H1 (cell line): ENCODE measurements around the gene CD248. TPM values are rescaled to one million over a fixed set of nuclear protein-coding genes. Genes with fewer than 3 reads are reported as not detected.

ENCODE experiments used
- CTCF ChIA-PET: fragments of 300-600 bp; sonication (Branson Sonifier 250); formaldehyde crosslinking; loops from one replicate; lab custom pipeline; 2021; ENCODE audit not compliant: partially characterized antibody; lab: Charles Lee
- POLR2A ChIA-PET: fragments of 300-600 bp; sonication (Branson Sonifier 250); formaldehyde crosslinking; loops from one replicate; lab custom pipeline; 2021; ENCODE audit warnings: inconsistent platforms; ENCODE audit not compliant: partially characterized antibody; lab: Charles Lee
- DNase-seq, 2 experiments: peaks; one replicate each; pipeline versions ENCODE4 v3.0.0 to v3.0.0-alpha.2; 2010 to 2022; ENCODE audit warnings: low spot score in 2 of 2, low read depth in 1 of 2, mixed read lengths in 1 of 2
- FAIRE-seq: peaks from 2 replicates; lab custom pipeline; 2011; peaks lifted over from hg19 to GRCh38; lab: Jason Lieb, UNC
- H2AFZ ChIP-seq: 2 replicates; pipeline ENCODE4 v1.8.1; 2012; ENCODE audit warnings: low read length, inconsistent platforms
- H2AK5ac ChIP-seq: 2 replicates; pipeline ENCODE4 v1.6.1; 2013; ENCODE audit warnings: low read depth, low read length
- H2BK120ac ChIP-seq: replicated peaks from 2 replicates; pipeline ENCODE3; 2013; ENCODE audit warnings: low read depth, low read length, inconsistent platforms
- H2BK12ac ChIP-seq: 2 replicates; pipeline ENCODE4 v1.6.1; 2013; ENCODE audit warnings: low read depth, low read length
- H2BK15ac ChIP-seq: 2 replicates; pipeline ENCODE4 v1.6.1; 2013; ENCODE audit warnings: low read length
- H2BK20ac ChIP-seq: 2 replicates; pipeline ENCODE4 v1.6.1; 2013; ENCODE audit warnings: low read length
- H2BK5ac ChIP-seq: 2 replicates; pipeline ENCODE4 v1.6.1; 2013; ENCODE audit warnings: low read depth, low read length
- H3K14ac ChIP-seq: 2 replicates; pipeline ENCODE4 v1.6.1; 2013; ENCODE audit warnings: inconsistent platforms; ENCODE audit not compliant: insufficient read length
- H3K18ac ChIP-seq: 2 replicates; pipeline ENCODE4 v1.6.1; 2013; ENCODE audit warnings: low read length; ENCODE audit errors: extremely low read depth
- H3K23ac ChIP-seq: 2 replicates; pipeline ENCODE4 v1.6.1; 2013; ENCODE audit warnings: inconsistent platforms; ENCODE audit not compliant: insufficient read length
- H3K23me2 ChIP-seq: 2 replicates; pipeline ENCODE4 v1.6.1; 2013; ENCODE audit warnings: low read depth, low read length
- H3K27ac ChIP-seq: 2 replicates; pipeline ENCODE4 v1.6.1; 2011; ENCODE audit warnings: low read depth, low read length, inconsistent platforms
- H3K27me3 ChIP-seq, 4 experiments: replicated peaks in 1 of 4; 1 replicate in 1 of 4; 2 replicates in 3 of 4; pipeline versions ENCODE4 v1.6.1 to v1.8.1; 2011 to 2013; ENCODE audit warnings: low read length in 3 of 4, mild to moderate bottlenecking in 3 of 4, inconsistent platforms in 2 of 4, mixed read lengths in 2 of 4, moderate library complexity in 1 of 4; ENCODE audit not compliant: control insufficient read depth in 3 of 4, insufficient read depth in 3 of 4; ENCODE audit errors: extremely low read depth in 1 of 4
- H3K36me3 ChIP-seq, 4 experiments: 2 replicates each; pipeline versions ENCODE4 v1.6.1 to v1.8.1; 2011 to 2013; ENCODE audit warnings: mild to moderate bottlenecking in 4 of 4, low read length in 3 of 4, moderate library complexity in 2 of 4, control low read depth in 1 of 4, inconsistent platforms in 1 of 4; ENCODE audit not compliant: insufficient read depth in 4 of 4, control insufficient read depth in 2 of 4
- H3K4ac ChIP-seq: replicated peaks from 2 replicates; pipeline ENCODE3; 2013; ENCODE audit warnings: low read length, low read depth, mixed read lengths, inconsistent platforms; ENCODE audit not compliant: insufficient read length
- H3K4me1 ChIP-seq, 4 experiments: replicated peaks in 1 of 4; 1 replicate in 1 of 4; 2 replicates in 3 of 4; pipeline versions ENCODE4 v1.6.1 to v1.8.1; 2011 to 2013; ENCODE audit warnings: low read length in 3 of 4, inconsistent platforms in 2 of 4, mixed read lengths in 1 of 4; ENCODE audit not compliant: insufficient read depth in 4 of 4, control insufficient read depth in 3 of 4
- H3K4me2 ChIP-seq, 2 experiments: 2 replicates each; pipeline versions ENCODE4 v1.6.1 to v1.8.1; 2011 to 2013; ENCODE audit warnings: low read depth in 2 of 2, low read length in 2 of 2, control low read depth in 1 of 2, inconsistent platforms in 1 of 2, mild to moderate bottlenecking in 1 of 2; ENCODE audit not compliant: insufficient read depth in 1 of 2
- H3K4me3 ChIP-seq, 4 experiments: fragments of 200-600, 300-600 bp in 1 of 4; sonication (generic), shearing (Covaris generic), sonication (Bioruptor Twin) in 1 of 4; 2 replicates each; pipeline versions ENCODE4 v1.5.1 to v1.8.1; 2011 to 2016; ENCODE audit warnings: low read length in 4 of 4, low read depth in 3 of 4, control low read depth in 2 of 4, inconsistent platforms in 2 of 4, mild to moderate bottlenecking in 2 of 4, mixed read lengths in 1 of 4, moderate library complexity in 1 of 4; ENCODE audit not compliant: insufficient read depth in 2 of 4; ENCODE audit errors: extremely low read depth in 1 of 4
- H3K56ac ChIP-seq: replicated peaks from 2 replicates; pipeline ENCODE3; 2013; ENCODE audit warnings: low read depth, mild to moderate bottlenecking, mixed read lengths, low read length, inconsistent platforms; ENCODE audit not compliant: insufficient read length
- H3K79me1 ChIP-seq: 2 replicates; pipeline ENCODE4 v1.6.1; 2013; ENCODE audit warnings: low read depth, low read length, control low read depth
- H3K79me2 ChIP-seq, 2 experiments: 2 replicates each; pipeline versions ENCODE4 v1.6.1 to v1.8.1; 2012 to 2013; ENCODE audit warnings: low read length in 2 of 2, mild to moderate bottlenecking in 2 of 2, inconsistent platforms in 1 of 2; ENCODE audit not compliant: insufficient read depth in 2 of 2, control insufficient read depth in 1 of 2
- H3K9ac ChIP-seq, 4 experiments: replicated peaks in 1 of 4; 1 replicate in 1 of 4; 2 replicates in 3 of 4; pipeline versions ENCODE4 v1.6.1 to v1.8.1; 2011 to 2013; ENCODE audit warnings: low read depth in 3 of 4, low read length in 3 of 4, control low read depth in 2 of 4, mild to moderate bottlenecking in 2 of 4, moderate library complexity in 2 of 4, inconsistent platforms in 1 of 4; ENCODE audit errors: extremely low read depth in 1 of 4
- H3K9me3 ChIP-seq, 2 experiments: 2 replicates each; pipeline versions ENCODE4 v1.6.1 to v1.8.1; 2012 to 2013; ENCODE audit warnings: mild to moderate bottlenecking in 2 of 2, moderate library complexity in 2 of 2, control low read depth in 1 of 2, inconsistent platforms in 1 of 2, low read depth in 1 of 2, low read length in 1 of 2, mixed read lengths in 1 of 2; ENCODE audit not compliant: insufficient read depth in 2 of 2
- H4K20me1 ChIP-seq, 2 experiments: replicated peaks in 1 of 2; 2 replicates each; pipeline versions ENCODE3 to v1.8.1; 2011 to 2013; ENCODE audit warnings: inconsistent platforms in 2 of 2, low read length in 2 of 2, mild to moderate bottlenecking in 1 of 2; ENCODE audit not compliant: insufficient read depth in 2 of 2, control insufficient read depth in 1 of 2
- H4K5ac ChIP-seq: 2 replicates; pipeline ENCODE4 v1.6.1; 2013; ENCODE audit warnings: low read length, low read depth, mixed read lengths, inconsistent platforms; ENCODE audit not compliant: insufficient read length
- H4K8ac ChIP-seq: 2 replicates; pipeline ENCODE4 v1.8.0; 2013; ENCODE audit warnings: mild to moderate bottlenecking, moderate library complexity, low read length, inconsistent platforms; ENCODE audit not compliant: insufficient read depth; ENCODE audit errors: extremely low read depth
- H4K91ac ChIP-seq: replicated peaks from 2 replicates; pipeline ENCODE3; 2013; ENCODE audit warnings: low read length, mixed read lengths, inconsistent platforms; ENCODE audit not compliant: insufficient read length
- EP300 ChIP-seq, 2 experiments: IDR thresholded peaks; 1 replicate in 1 of 2; 2 replicates in 1 of 2; pipeline ENCODE4 v1.6.1; 2011 to 2012; ENCODE audit warnings: low read depth in 2 of 2, low read length in 2 of 2, mild to moderate bottlenecking in 2 of 2, borderline replicate concordance in 1 of 2, inconsistent platforms in 1 of 2, moderate library complexity in 1 of 2
- GTF2F1 ChIP-seq: IDR thresholded peaks from 2 replicates; pipeline ENCODE4 v1.6.1; 2012; ENCODE audit warnings: low read depth, low read length, improper control_type of control experiment, borderline replicate concordance
- NANOG ChIP-seq: IDR thresholded peaks from 2 replicates; pipeline ENCODE4 v1.6.1; 2011; ENCODE audit warnings: low read length, low read depth, mild to moderate bottlenecking, inconsistent platforms; ENCODE audit not compliant: insufficient read depth, poor library complexity, severe bottlenecking
- PHF8 ChIP-seq: fragments of 200-600 bp; sonication (generic); conservative IDR thresholded peaks from 2 replicates; pipeline ENCODE4 v1.7.1; 2012; ENCODE audit warnings: low read depth, mild to moderate bottlenecking, inconsistent platforms, low read length, moderate library complexity
- POU5F1 ChIP-seq: IDR thresholded peaks from 2 replicates; pipeline ENCODE4 v1.6.1; 2011; ENCODE audit warnings: low read depth, mild to moderate bottlenecking, low read length, moderate library complexity
- TBP ChIP-seq: IDR thresholded peaks from 2 replicates; pipeline ENCODE4 v1.6.1; 2011; ENCODE audit warnings: low read depth, low read length, improper control_type of control experiment
- WGBS, 2 experiments: shearing (Covaris generic) in 1 of 2; methylation state at CpG; one replicate each; pipeline versions ENCODE4 v1.1.6 to v1.1.7; 2013 to 2015; ENCODE audit warnings: low lambda C conversion rate in 2 of 2, mixed read lengths in 2 of 2, inconsistent platforms in 1 of 2, low coverage in 1 of 2, missing lambda C conversion rate in 1 of 2; ENCODE audit not compliant: insufficient replicate concordance in 2 of 2, insufficient coverage in 1 of 2, insufficient read length in 1 of 2; ENCODE audit errors: extremely low coverage in 1 of 2, missing lambda C conversion rate in 1 of 2; 5-methylcytosine and 5-hydroxymethylcytosine counted together
- polyA plus RNA-seq, 7 experiments: library from polyadenylated mRNA; depleted of rRNA in 3 of 7; stranded (reverse) in 5 of 7; unstranded in 2 of 7; fragments of >200 nt in 5 of 7; fragments of 200-250 nt in 2 of 7; gene quantifications; 1 replicate in 5 of 7; 2 replicates in 1 of 7; 4 replicates in 1 of 7; pipeline versions ENCODE4 v1.2.1 to v1.2.3, GENCODE V29; 2011 to 2013; ENCODE audit warnings: missing spikeins in 2 of 7, mixed read lengths in 2 of 7
- total RNA-seq: library from RNA; stranded (reverse); fragmentation: NEBNext Ultra II Directional; extraction: Animal tissue kit (Norgen Biotek cat#: 25700); gene quantifications from 2 replicates; pipeline ENCODE4 v1.2.1, GENCODE V29; 2021

CD248 gene
- total and polyA plus RNA-seq, 2 of the 8 experiments (the other 6 are each of a cell fraction or from before 2014, with no cell fraction given), result 2.7 to 3.9 TPM

DNA sequence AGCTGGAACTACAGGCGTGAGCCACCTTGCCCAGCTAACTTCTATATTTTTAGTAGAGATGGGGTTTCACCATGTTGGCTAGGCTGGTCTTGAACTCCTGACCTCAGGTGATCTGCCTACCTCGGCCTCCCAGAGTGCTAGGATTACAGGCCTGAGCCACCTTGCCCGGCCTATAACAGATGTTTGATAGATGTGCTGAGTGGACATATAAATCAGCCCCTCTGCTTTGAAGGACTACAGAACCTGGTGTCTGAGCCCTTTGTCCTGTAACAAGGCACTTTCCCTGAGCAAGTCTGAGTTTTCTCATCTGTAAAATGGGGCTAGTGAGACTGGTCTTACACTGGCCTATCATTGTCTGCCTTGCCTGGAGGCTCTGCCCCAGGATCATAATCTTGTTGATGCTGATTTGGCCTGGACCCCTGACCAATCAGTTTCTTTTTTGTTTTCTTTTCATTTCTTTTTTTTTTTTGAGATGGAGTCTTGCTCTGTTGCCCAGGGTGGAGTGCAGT, 12.4 kb upstream of the CD248 start:
- H3K79me2 ChIP-seq, result no peaks in the 10 kb centered on the region
- H2AFZ ChIP-seq, result no peak overlapping the region
- ChIA-PET CTCF (interaction anchor here (0.7 to 8.7 kb wide), 16 partner anchors 10 to 152 kb away, joined by 3 to 242 read pairs (median 4); partner anchors contain the start of genes BRMS1 and CD248), POLR2A (interaction anchor here (1.0 to 8.5 kb wide), 5 partner anchors 12 to 32 kb away, joined by 5 to 61 read pairs (median 19); partner anchors contain the start of genes B4GAT1, BRMS1 and CD248)
- H3K4me1 ChIP-seq, result peaks cover 5 to 12% (median 8%) of the 10 kb centered on the region in 4 experiments; a peak in 6 of 7 replicates
- no peaks in the 10 kb centered on the region for H3K9me3 ChIP-seq
- H2AK5ac ChIP-seq, result no peak overlapping the region
- 0 out of 4 replicates have a peak overlapping the region, but pooled peaks of 1 of the 2 experiments have one; percentile 4 for H3K4me2 ChIP-seq
- H4K91ac ChIP-seq, result no peak overlapping the region
- H2BK5ac ChIP-seq, result 0 out of 2 replicates have a peak overlapping the region, but pooled peaks have one; percentile 71
- H3K27me3 ChIP-seq, result peaks cover 0 to 7% (median 5%) of the 10 kb centered on the region in 4 experiments; a peak in 2 of 7 replicates
- no peak overlapping the region for H3K23ac ChIP-seq
- no peaks in the 10 kb centered on the region for H3K79me1 ChIP-seq
- no peak overlapping the region for H3K4me3 ChIP-seq
- H3K36me3 ChIP-seq, result no peaks in the 10 kb centered on the region
- peak overlapping the region; percentile 92; the same call in 1 of the 2 replicates for H2BK12ac ChIP-seq
- WGBS, 2 experiments, result 89% methylated on average over 3 of the region's 3 CpGs; no CpG with 5 or more reads in 1 of the 2 experiments
- H3K27ac ChIP-seq, result no peak overlapping the region
- no peak overlapping the region for H2BK120ac ChIP-seq
- no peaks in the 10 kb centered on the region; the same call in 1 of the 2 replicates for H3K23me2 ChIP-seq
- DNase-seq (no peak), FAIRE-seq (no peak)
- H3K9ac ChIP-seq, result no peak overlapping the region
- no peak overlapping the region for H3K18ac ChIP-seq
- no peak overlapping the region for H3K56ac ChIP-seq
- no peak overlapping the region for H4K8ac ChIP-seq
- H3K14ac ChIP-seq, result no peak overlapping the region
- no peak overlapping the region for H3K4ac ChIP-seq
- H2BK15ac ChIP-seq, result peak overlapping the region; percentile 81; the same call in 1 of the 2 replicates
- TF ChIP-seq GTF2F1, result no peak
- TF ChIP-seq EP300 (IDR thresholded peaks at IDR 0.05; ENCODE audit: borderline replicate concordance in 1 of 2, low read depth in 2 of 2, low read length in 2 of 2), result no peak
- TF ChIP-seq POU5F1, result no peak
- no peak for TF ChIP-seq PHF8
- TF ChIP-seq NANOG, result no peak
- no peak for TF ChIP-seq TBP
- TF ChIP-seq, all 59 proteins: peak for 0
- H4K5ac ChIP-seq, result no peak overlapping the region
- no peak overlapping the region for H2BK20ac ChIP-seq
- H4K20me1 ChIP-seq, result no peaks in the 10 kb centered on the region
